Panc1 (cell line): ENCODE data around the gene C1orf159. TPM values are rescaled to one million over a fixed set of nuclear protein-coding genes. Genes with fewer than 3 reads are reported as not detected.

Experiments
- ATAC-seq: fragments of 200-7000 bp; cut with Tn5 transposase; 2 replicates; pipeline ENCODE4 v1.9.1; 2020; ENCODE audit warnings: mild to moderate bottlenecking, moderate library complexity
- BruUV-seq: library from RNA; stranded (reverse); fragments of 400-500 nt; replicated peaks from 2 replicates; lab custom pipeline; 2021; lab: Mats Ljungman, UMichigan
- CTCF ChIA-PET: fragments of 300-600 bp; sonication (Branson Sonifier 250); formaldehyde crosslinking; loops from one replicate; lab custom pipeline; 2022; ENCODE audit warnings: antibody characterized with exemption; lab: Charles Lee
- POLR2A ChIA-PET: fragments of 300-600 bp; sonication (Branson Sonifier 250); formaldehyde crosslinking; loops from one replicate; lab custom pipeline; 2022; ENCODE audit warnings: antibody characterized with exemption; lab: Charles Lee
- DNase-seq: peaks from one replicate; pipeline ENCODE4 v3.0.0-alpha.2; 2010; ENCODE audit warnings: low read depth, low spot score
- H3K27ac ChIP-seq: 2 replicates; pipeline ENCODE4 v1.5.1; 2011; ENCODE audit warnings: mild to moderate bottlenecking, low read length, inconsistent platforms
- H3K27me3 ChIP-seq: fragments of 200-500 bp; sonication (Bioruptor generic); 2 replicates; pipeline ENCODE4 v1.6.0; 2014; ENCODE audit warnings: low read length, inconsistent platforms; ENCODE audit not compliant: control insufficient read depth, insufficient read depth
- H3K36me3 ChIP-seq: fragments of 200-500 bp; sonication (Bioruptor generic); 2 replicates; pipeline ENCODE4 v1.5.1; 2014; ENCODE audit warnings: inconsistent platforms, mild to moderate bottlenecking, low read length, moderate library complexity; ENCODE audit not compliant: control insufficient read depth, insufficient read depth
- H3K4me1 ChIP-seq: 2 replicates; pipeline ENCODE4 v1.5.1; 2011; ENCODE audit warnings: inconsistent platforms, mild to moderate bottlenecking, low read length, moderate library complexity; ENCODE audit not compliant: control insufficient read depth, insufficient read depth
- H3K4me3 ChIP-seq, 2 experiments: 2 replicates each; pipeline ENCODE4 v1.5.1; 2011 to 2012; ENCODE audit warnings: low read depth in 2 of 2, low read length in 2 of 2, mild to moderate bottlenecking in 2 of 2, inconsistent platforms in 1 of 2, moderate library complexity in 1 of 2
- H3K9me3 ChIP-seq: fragments of 200-500 bp; sonication (Bioruptor generic); 2 replicates; pipeline ENCODE4 v1.5.1; 2014; ENCODE audit warnings: low read depth, mild to moderate bottlenecking, inconsistent platforms, low read length, moderate library complexity; ENCODE audit not compliant: control insufficient read depth, insufficient read depth
- CTCF ChIP-seq: fragments of 450-650 bp; IDR thresholded peaks from 2 replicates; pipeline ENCODE4 v1.5.1; 2017; ENCODE audit warnings: mild to moderate bottlenecking
- POLR2AphosphoS5 ChIP-seq: IDR thresholded peaks from 2 replicates; pipeline ENCODE4 v1.6.1; 2012; ENCODE audit warnings: mild to moderate bottlenecking, low read depth, low read length, moderate library complexity
- REST ChIP-seq, 2 experiments: IDR thresholded peaks; 2 replicates each; pipeline ENCODE4 v1.6.1; 2011 to 2012; ENCODE audit warnings: low read depth in 2 of 2, control low read depth in 1 of 2, low read length in 1 of 2, mild to moderate bottlenecking in 1 of 2, moderate library complexity in 1 of 2; ENCODE audit not compliant: insufficient read depth in 1 of 2
- SIN3A ChIP-seq: IDR thresholded peaks from 2 replicates; pipeline ENCODE4 v1.6.1; 2012; ENCODE audit warnings: low read depth, mild to moderate bottlenecking, low read length, moderate library complexity, borderline replicate concordance; ENCODE audit not compliant: insufficient read depth
- TCF7L2 ChIP-seq: IDR thresholded peaks from 2 replicates; pipeline ENCODE4 v1.6.1; 2011; ENCODE audit warnings: mild to moderate bottlenecking, low read depth, low read length, inconsistent platforms
- in situ Hi-C: cut with HindIII; loops from 2 replicates; pipeline ENCODE4 v1.10.0; 2016; ENCODE audit warnings: low sequenced_read_pairs, low pct_unique_long_range_greater_than_20kb
- intact Hi-C: fragments of 100-400 bp; cut with micrococcal nuclease; formaldehyde crosslinking; loops from one replicate; pipeline ENCODE4 v1.10.0; 2022; ENCODE audit not compliant: unreplicated experiment
- total RNA-seq: library from RNA; stranded (reverse); gene quantifications from one replicate; pipeline ENCODE4 v1.2.1, GENCODE V29; 2021; ENCODE audit not compliant: unreplicated experiment

The C1orf159 gene
- total RNA-seq, 1 experiment from 2014 or later: 28.8 TPM

DNA sequence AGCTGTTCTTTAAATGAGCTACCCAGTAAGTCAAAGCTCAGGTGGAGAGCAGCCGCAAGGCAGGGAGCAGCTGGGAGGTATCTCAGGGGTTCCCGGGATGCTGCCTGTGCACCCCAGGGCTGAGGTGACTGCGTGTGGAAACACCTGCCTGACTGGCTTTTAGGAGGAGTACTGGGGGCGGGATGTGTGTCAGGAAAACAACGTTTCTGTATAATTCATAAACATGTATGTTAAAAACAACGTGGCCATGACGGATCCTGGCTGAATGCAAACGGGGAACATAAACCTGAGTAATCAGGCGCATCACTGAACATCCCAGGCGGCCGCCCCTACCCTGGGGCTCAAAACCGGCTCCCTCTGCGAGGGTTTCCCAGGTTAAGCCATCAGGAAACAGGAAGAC is 1.5 kb downstream of the C1orf159 start:
- H3K36me3 ChIP-seq: no peaks in the 10 kb centered on the region
- ChIA-PET CTCF (interaction anchor here (0.5 kb wide), 1 partner anchor 475 kb away, joined by 3 read pairs; no protein-coding TSS in a partner anchor), POLR2A (no interaction called here)
- peak overlapping the region; percentile 54 to 67; a peak in 2 of 4 replicates for H3K4me3 ChIP-seq
- no peak overlapping the region for H3K27ac ChIP-seq
- BruUV-seq: no TSS peak
- ATAC-seq (no peak), DNase-seq (no peak)
- no peak for TF ChIP-seq SIN3A
- no peak for TF ChIP-seq REST (IDR thresholded peaks at IDR 0.05; ENCODE audit: insufficient read depth in 1 of 2, low read depth in 2 of 2, low read length in 1 of 2)
- no peak for TF ChIP-seq TCF7L2
- TF ChIP-seq POLR2AphosphoS5: no peak
- no peak for TF ChIP-seq CTCF
- peaks cover 3% of the 10 kb centered on the region; the same call in 1 of the 2 replicates for H3K9me3 ChIP-seq
- no peaks in the 10 kb centered on the region for H3K27me3 ChIP-seq
- intact Hi-C loops (no loop called here), in situ Hi-C loops (no loop called here)
- H3K4me1 ChIP-seq: no peaks in the 10 kb centered on the region; the same call in 1 of the 2 replicates

DNA sequence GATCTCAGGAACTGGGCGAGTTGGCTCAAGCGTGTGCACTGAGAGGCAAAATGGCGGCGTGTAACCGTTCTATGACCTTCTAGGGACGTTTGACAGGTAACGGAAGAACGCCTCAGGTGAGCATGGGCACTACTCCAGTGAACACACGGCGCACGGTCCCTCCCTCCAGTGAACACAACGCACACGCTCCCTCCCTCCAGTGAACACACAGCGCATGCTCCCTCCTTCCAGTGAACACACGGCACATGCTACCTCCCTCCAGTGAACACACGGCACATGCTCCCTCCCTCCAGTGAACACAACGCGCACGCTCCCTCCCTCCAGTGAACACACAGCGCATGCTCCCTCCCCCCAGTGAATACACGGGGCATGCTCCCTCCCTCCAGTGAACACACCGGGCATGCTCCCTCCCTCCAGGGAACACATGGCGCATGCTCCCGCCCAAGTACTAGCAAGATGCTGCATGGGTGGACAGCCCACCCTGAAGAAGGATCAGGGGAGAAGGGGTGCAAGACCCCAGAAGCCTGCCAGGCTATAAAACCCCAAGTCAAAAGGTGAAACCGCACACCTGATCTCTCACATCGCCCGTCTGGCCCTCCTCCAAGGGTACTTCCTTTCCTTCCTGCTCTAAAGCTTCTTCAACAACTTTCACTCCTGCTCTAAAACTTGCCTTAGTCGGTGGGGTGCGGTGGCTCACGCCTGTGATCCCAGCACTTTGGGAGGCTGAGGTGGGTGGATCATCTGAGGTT is 3.5 kb downstream of the C1orf159 start:
- BruUV-seq: no TSS peak
- Histone ChIP-seq H3K27me3 (no peaks in the 10 kb centered on the region), H3K9me3 (peaks cover 3% of the 10 kb centered on the region; the same call in 1 of the 2 replicates), H3K4me3 (no peak overlapping the region), H3K36me3 (no peaks in the 10 kb centered on the region), H3K27ac (no peak overlapping the region), H3K4me1 (no peaks in the 10 kb centered on the region; the same call in 1 of the 2 replicates)
- in situ Hi-C loops (no loop called here), intact Hi-C loops (no loop called here)
- ATAC-seq: no peak
- ChIA-PET CTCF (no interaction called here), POLR2A (no interaction called here)
- DNase-seq: no peak
- TF ChIP-seq TCF7L2 (no peak), REST (IDR thresholded peaks at IDR 0.05; ENCODE audit: insufficient read depth in 1 of 2, low read depth in 2 of 2, low read length in 1 of 2) (no peak)
